Measurements from ENCODE around the gene SNRNP25.

The SNRNP25 gene

DNA sequence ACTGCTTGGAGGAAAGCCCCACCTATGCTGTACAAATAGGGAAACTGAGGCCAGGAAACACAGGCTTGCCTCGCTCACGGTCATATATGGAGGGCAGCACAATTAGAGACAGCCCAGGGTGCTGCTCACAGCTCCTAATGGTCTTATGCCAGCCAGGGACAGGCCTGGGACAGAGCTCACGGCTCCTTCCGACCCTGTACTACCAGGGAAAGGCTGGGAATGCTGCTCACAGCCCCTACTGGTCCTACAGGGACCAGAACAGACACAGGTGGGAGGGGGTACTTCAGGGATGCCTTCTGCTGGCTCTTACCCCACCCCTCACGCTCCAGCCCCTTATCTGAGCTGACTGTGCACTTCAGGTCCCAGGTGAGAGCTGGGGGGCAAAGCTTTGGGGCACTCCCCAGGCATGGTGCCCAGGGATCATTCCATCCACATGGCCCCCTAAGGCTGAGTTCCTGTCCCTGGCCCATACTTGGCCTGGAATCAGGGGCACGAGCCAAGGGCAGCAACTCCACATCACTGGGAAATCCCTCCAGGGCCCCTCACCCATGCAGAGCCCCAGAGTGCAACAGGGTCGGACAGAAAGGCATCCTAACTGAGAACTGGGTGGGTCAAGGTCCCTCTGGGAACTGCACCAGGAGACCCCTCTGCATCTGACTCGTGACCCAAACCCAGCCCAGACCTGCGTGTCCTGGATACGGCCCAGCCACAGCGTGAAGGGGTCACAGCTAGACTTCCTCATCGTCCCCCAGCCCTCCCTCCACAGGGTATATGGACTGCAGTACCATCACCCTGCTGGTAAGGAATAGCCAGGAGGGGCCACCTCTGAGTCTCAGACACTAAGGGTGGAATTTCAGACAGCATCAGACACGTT, 12.9 kb downstream of the SNRNP25 start:
- Histone ChIP-seq H2AFZ (ENCODE audit: low read length) (no peak overlapping the region), H3K27me3 (replicated peaks; ENCODE audit: insufficient read depth, low read length) (no peaks in the 10 kb centered on the region; the same call in 1 of the 2 replicates), H3K4me1 (ENCODE audit: low read length) (no peaks in the 10 kb centered on the region), H3K36me3 (replicated peaks; ENCODE audit: insufficient read depth, low read length) (no peaks in the 10 kb centered on the region), H3K79me2 (ENCODE audit: low read length) (no peaks in the 10 kb centered on the region), H3K4me3 (ENCODE audit: low read length) (no peak overlapping the region), H3K9me3 (replicated peaks; ENCODE audit: insufficient read depth, low read length) (no peaks in the 10 kb centered on the region), H3K9ac (ENCODE audit: low read length) (no peak overlapping the region), H4K20me1 (ENCODE audit: insufficient read depth, low read length) (no peaks in the 10 kb centered on the region), H3K27ac (ENCODE audit: low read length) (no peak overlapping the region), H3K9me2 (replicated peaks; ENCODE audit: insufficient read depth, low read length) (no peaks in the 10 kb centered on the region), H3F3A (ENCODE audit: insufficient read depth, low read length) (no peaks in the 10 kb centered on the region), H3K4me2 (ENCODE audit: low read depth, low read length) (no peak overlapping the region)
- no peak for DNase-seq
- no peak for TF ChIP-seq EZH2phosphoT487 (IDR thresholded peaks at IDR 0.05; ENCODE audit: low read length)

DNA sequence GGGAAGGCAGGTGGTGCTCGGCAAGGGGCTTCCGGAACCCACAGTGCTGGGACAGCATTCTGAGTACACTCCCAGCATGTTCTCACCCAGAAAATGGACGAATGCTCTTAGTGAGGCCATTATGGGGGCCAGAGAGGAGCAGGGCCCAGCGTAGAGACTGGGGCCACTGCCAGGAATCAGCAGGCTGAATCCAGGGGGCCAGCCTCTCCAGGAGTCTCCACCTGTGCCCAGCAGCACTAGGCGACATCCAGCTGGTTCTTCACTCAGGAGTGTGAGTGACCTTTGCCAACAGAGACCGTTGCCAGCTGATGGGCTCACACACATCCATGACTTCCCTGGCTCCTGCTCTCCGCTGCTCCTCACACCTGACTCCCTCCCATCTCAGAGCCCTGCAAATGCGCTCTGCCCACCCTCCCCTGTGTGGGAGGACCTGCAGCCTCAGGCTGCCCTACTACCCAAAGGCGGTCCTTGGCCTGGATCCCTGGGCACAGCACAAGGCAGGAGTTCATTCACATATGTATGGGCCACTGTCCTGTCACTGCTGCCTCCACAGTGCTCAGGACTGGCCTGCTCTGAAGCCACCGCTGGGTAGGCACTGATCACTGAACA, 13.7 kb downstream of the SNRNP25 start:
- Histone ChIP-seq H3K27me3 (replicated peaks; ENCODE audit: insufficient read depth, low read length) (peaks cover 4% of the 10 kb centered on the region), H3K27ac (ENCODE audit: low read length) (no peak overlapping the region), H3F3A (ENCODE audit: insufficient read depth, low read length) (no peaks in the 10 kb centered on the region), H3K9me3 (replicated peaks; ENCODE audit: insufficient read depth, low read length) (no peaks in the 10 kb centered on the region), H4K20me1 (ENCODE audit: insufficient read depth, low read length) (no peaks in the 10 kb centered on the region), H2AFZ (ENCODE audit: low read length) (no peak overlapping the region), H3K4me3 (ENCODE audit: low read length) (no peak overlapping the region), H3K9ac (ENCODE audit: low read length) (no peak overlapping the region), H3K79me2 (ENCODE audit: low read length) (no peaks in the 10 kb centered on the region), H3K36me3 (replicated peaks; ENCODE audit: insufficient read depth, low read length) (no peaks in the 10 kb centered on the region), H3K9me2 (replicated peaks; ENCODE audit: insufficient read depth, low read length) (no peaks in the 10 kb centered on the region), H3K4me1 (ENCODE audit: low read length) (no peaks in the 10 kb centered on the region), H3K4me2 (ENCODE audit: low read depth, low read length) (no peak overlapping the region)
- DNase-seq: no peak
- TF ChIP-seq EZH2 (optimal IDR thresholded peaks at IDR 0.05; ENCODE audit: low read depth, low read length): no peak
- TF ChIP-seq, protein P1, sequence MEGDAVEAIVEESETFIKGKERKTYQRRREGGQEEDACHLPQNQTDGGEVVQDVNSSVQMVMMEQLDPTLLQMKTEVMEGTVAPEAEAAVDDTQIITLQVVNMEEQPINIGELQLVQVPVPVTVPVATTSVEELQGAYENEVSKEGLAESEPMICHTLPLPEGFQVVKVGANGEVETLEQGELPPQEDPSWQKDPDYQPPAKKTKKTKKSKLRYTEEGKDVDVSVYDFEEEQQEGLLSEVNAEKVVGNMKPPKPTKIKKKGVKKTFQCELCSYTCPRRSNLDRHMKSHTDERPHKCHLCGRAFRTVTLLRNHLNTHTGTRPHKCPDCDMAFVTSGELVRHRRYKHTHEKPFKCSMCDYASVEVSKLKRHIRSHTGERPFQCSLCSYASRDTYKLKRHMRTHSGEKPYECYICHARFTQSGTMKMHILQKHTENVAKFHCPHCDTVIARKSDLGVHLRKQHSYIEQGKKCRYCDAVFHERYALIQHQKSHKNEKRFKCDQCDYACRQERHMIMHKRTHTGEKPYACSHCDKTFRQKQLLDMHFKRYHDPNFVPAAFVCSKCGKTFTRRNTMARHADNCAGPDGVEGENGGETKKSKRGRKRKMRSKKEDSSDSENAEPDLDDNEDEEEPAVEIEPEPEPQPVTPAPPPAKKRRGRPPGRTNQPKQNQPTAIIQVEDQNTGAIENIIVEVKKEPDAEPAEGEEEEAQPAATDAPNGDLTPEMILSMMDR (IDR thresholded peaks at IDR 0.05; ENCODE audit: low read length): no peak
- no peak for TF ChIP-seq EZH2phosphoT487 (IDR thresholded peaks at IDR 0.05; ENCODE audit: low read length)

DNA sequence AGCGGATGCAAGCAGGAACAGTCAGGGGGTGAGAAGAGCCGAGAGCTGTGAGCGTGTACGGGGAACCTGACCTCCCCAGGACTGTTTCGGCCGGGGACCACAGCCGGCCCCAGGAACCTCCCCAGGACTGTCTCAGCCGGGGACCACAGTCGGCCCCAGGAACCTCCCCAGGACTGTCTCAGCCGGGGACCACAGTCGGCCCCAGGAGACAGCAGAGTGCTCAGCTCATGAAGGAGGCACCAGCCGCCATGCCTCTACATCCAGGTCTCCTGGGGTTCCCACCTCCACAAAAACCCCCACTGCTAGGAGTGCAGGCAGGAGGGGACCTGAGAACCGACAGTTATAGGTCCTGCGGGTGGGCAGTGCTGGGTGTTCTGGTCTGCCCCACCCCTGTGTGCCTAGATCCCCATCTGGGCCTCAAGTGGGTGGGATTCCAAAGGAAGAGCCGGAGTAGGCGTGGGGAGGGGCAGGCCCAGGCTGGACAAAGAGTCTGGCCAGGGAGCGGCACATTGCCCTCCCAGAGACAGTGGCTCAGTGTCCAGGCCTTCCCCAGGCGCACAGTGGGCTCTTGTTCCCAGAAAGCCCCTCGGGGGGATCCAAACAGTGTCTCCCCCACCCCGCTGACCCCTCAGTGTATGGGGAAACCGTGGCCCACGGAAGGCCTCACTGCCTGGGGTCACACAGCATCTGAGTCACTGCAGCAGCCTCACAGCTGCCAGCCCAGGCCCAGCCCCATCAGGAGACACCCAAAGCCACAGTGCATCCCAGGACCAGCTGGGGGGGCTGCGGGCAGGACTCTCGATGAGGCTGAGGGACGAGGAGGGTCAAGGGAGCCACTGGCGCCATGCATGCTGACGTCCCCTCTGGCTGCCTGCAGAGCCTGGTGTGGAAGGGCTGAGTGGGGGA, 14.5 kb downstream of the SNRNP25 start:
- H2AFZ ChIP-seq (ENCODE audit: low read length): no peak overlapping the region
- H3F3A ChIP-seq (ENCODE audit: insufficient read depth, low read length): no peaks in the 10 kb centered on the region
- no peak for DNase-seq
- peaks cover 5% of the 10 kb centered on the region for H3K4me1 ChIP-seq (ENCODE audit: low read length)
- no peak overlapping the region for H3K27ac ChIP-seq (ENCODE audit: low read length)
- no peak overlapping the region for H3K4me2 ChIP-seq (ENCODE audit: low read depth, low read length)
- no peaks in the 10 kb centered on the region for H4K20me1 ChIP-seq (ENCODE audit: insufficient read depth, low read length)
- H3K27me3 ChIP-seq (replicated peaks; ENCODE audit: insufficient read depth, low read length): peaks cover 4% of the 10 kb centered on the region
- no peak for TF ChIP-seq EZH2 (optimal IDR thresholded peaks at IDR 0.05; ENCODE audit: low read depth, low read length)
- TF ChIP-seq EZH2phosphoT487 (IDR thresholded peaks at IDR 0.05; ENCODE audit: low read length): no peak
- TF ChIP-seq, protein P1 (IDR thresholded peaks at IDR 0.05; ENCODE audit: low read length): no peak
- H3K79me2 ChIP-seq (ENCODE audit: low read length): no peaks in the 10 kb centered on the region
- H3K9me2 ChIP-seq (replicated peaks; ENCODE audit: insufficient read depth, low read length): no peaks in the 10 kb centered on the region
- H3K9ac ChIP-seq (ENCODE audit: low read length): no peak overlapping the region
- H3K9me3 ChIP-seq (replicated peaks; ENCODE audit: insufficient read depth, low read length): no peaks in the 10 kb centered on the region
- H3K36me3 ChIP-seq (replicated peaks; ENCODE audit: insufficient read depth, low read length): no peaks in the 10 kb centered on the region
- no peak overlapping the region for H3K4me3 ChIP-seq (ENCODE audit: low read length)
